HepG2 (cell line): ENCODE results near the gene UNKL. TPM values are rescaled to one million over a fixed set of nuclear protein-coding genes. Genes with fewer than 3 reads are reported as not detected.

ENCODE experiments used
- ATAC-seq: fragments of 200-7000 bp; cut with Tn5 transposase; 3 replicates; pipeline ENCODE4 v1.9.1; 2020; ENCODE audit warnings: mild to moderate bottlenecking, moderate library complexity
- BruUV-seq: library from RNA; stranded (reverse); fragments of 400-500 nt; replicated peaks from 2 replicates; lab custom pipeline; 2021; lab: Mats Ljungman, UMichigan
- CTCF ChIA-PET: fragments of 300-600 bp; formaldehyde crosslinking; extraction: SDS; loops from one replicate; lab custom pipeline; 2021; ENCODE audit warnings: low total read pairs, inconsistent platforms, low intra/inter-chr PET ratio; lab: Yijun Ruan, JAX
- POLR2A ChIA-PET: fragments of 350-600 bp; sonication (Branson Sonifier 250); formaldehyde crosslinking; loops from one replicate; lab custom pipeline; 2020; ENCODE audit warnings: antibody characterized with exemption, inconsistent platforms; lab: Yijun Ruan, JAX
- DNase-seq: peaks from one replicate; pipeline ENCODE4 v3.0.0-alpha.2; 2015; ENCODE audit warnings: low spot score
- FAIRE-seq: peaks from 3 replicates; lab custom pipeline; 2011; peaks lifted over from hg19 to GRCh38; lab: Jason Lieb, UNC
- H2AFZ ChIP-seq: one replicate; pipeline ENCODE4 v1.6.1; 2011; ENCODE audit warnings: low read length, inconsistent platforms
- H3K27ac ChIP-seq: fragments of 300-600 bp; 3 replicates; pipeline ENCODE4 v1.8.0; 2011; ENCODE audit warnings: mixed run types, mild to moderate bottlenecking, mixed read lengths, low read length, inconsistent platforms; ENCODE audit not compliant: insufficient read depth; ENCODE audit errors: extremely low read length
- H3K27me3 ChIP-seq, 2 experiments: fragments of 200-600 bp in 1 of 2; 2 replicates in 1 of 2; 3 replicates in 1 of 2; pipeline versions ENCODE4 v1.6.0 to v1.8.0; 2011; ENCODE audit warnings: low read length in 2 of 2, mild to moderate bottlenecking in 2 of 2, moderate library complexity in 2 of 2, inconsistent platforms in 1 of 2; ENCODE audit not compliant: insufficient read depth in 2 of 2, control insufficient read depth in 1 of 2
- H3K36me3 ChIP-seq, 2 experiments: fragments of 200-600 bp in 1 of 2; replicated peaks in 1 of 2; 2 replicates in 1 of 2; 3 replicates in 1 of 2; pipeline versions ENCODE4 v1.5.1 to v1.8.0; 2011; ENCODE audit warnings: low read length in 2 of 2, inconsistent platforms in 1 of 2; ENCODE audit not compliant: insufficient read depth in 2 of 2, control insufficient read depth in 1 of 2
- H3K4me1 ChIP-seq: 2 replicates; pipeline ENCODE4 v1.5.1; 2012; ENCODE audit warnings: low read length, inconsistent platforms; ENCODE audit not compliant: insufficient read depth
- H3K4me2 ChIP-seq: 2 replicates; pipeline ENCODE4 v1.6.0; 2011; ENCODE audit warnings: low read depth, low read length, inconsistent platforms
- H3K4me3 ChIP-seq, 3 experiments: fragments of 200-600 bp in 1 of 3; sonication (generic), shearing (Covaris generic) in 1 of 3; replicated peaks in 1 of 3; 2 replicates each; pipeline ENCODE4 v1.5.1; 2011 to 2016; ENCODE audit warnings: low read length in 3 of 3, inconsistent platforms in 2 of 3, low read depth in 2 of 3, mild to moderate bottlenecking in 2 of 3, control low read depth in 1 of 3, mixed read lengths in 1 of 3; ENCODE audit not compliant: insufficient read depth in 1 of 3
- H3K79me2 ChIP-seq: one replicate; pipeline ENCODE4 v1.6.1; 2011; ENCODE audit warnings: low read length, inconsistent platforms; ENCODE audit not compliant: insufficient read depth
- H3K9ac ChIP-seq: 2 replicates; pipeline ENCODE4 v1.6.0; 2011; ENCODE audit warnings: mild to moderate bottlenecking, low read depth, low read length, inconsistent platforms; ENCODE audit not compliant: insufficient read depth
- H3K9me3 ChIP-seq: 2 replicates; pipeline ENCODE4 v1.5.1; 2012; ENCODE audit warnings: mild to moderate bottlenecking, low read length
- H4K20me1 ChIP-seq: 2 replicates; pipeline ENCODE4 v1.6.0; 2011; ENCODE audit warnings: inconsistent platforms, mild to moderate bottlenecking, low read length, moderate library complexity; ENCODE audit not compliant: insufficient read depth
- FOXA1 ChIP-seq, 2 experiments: fragments of 450-650 bp in 1 of 2; sonication (generic) in 1 of 2; formaldehyde crosslinking in 1 of 2; IDR thresholded peaks; 2 replicates each; pipeline versions ENCODE4 v1.4.0 to v1.6.1; 2016 to 2020; ENCODE audit warnings: missing genetic modification reagents in 1 of 2
- MATR3 ChIP-seq: sonication (generic); formaldehyde crosslinking; IDR thresholded peaks from 2 replicates; pipeline ENCODE4 v1.4.0; 2020; ENCODE audit warnings: missing genetic modification reagents
- MYNN ChIP-seq: sonication (generic); formaldehyde crosslinking; IDR thresholded peaks from 2 replicates; pipeline ENCODE4 v1.4.0; 2020; ENCODE audit warnings: mild to moderate bottlenecking, low read depth, missing genetic modification reagents
- ZFP90 ChIP-seq: sonication (generic); formaldehyde crosslinking; IDR thresholded peaks from 2 replicates; pipeline ENCODE4 v1.8.0; 2022; ENCODE audit warnings: missing genetic modification reagents, mild to moderate bottlenecking, inconsistent platforms, borderline replicate concordance
- ZNF660 ChIP-seq: sonication (generic); formaldehyde crosslinking; IDR thresholded peaks from 2 replicates; pipeline ENCODE4 v1.5.1; 2020; ENCODE audit warnings: mild to moderate bottlenecking, low read depth, missing genetic modification reagents, borderline replicate concordance
- WGBS: methylation state at CpG from one replicate; pipeline ENCODE4 v1.1.6; 2017; ENCODE audit warnings: low lambda C conversion rate; 5-methylcytosine and 5-hydroxymethylcytosine counted together
- in situ Hi-C: cut with HindIII; loops from 2 replicates; pipeline ENCODE4 v1.10.0; 2017; ENCODE audit warnings: low pct_unique_long_range_greater_than_20kb; ENCODE audit not compliant: extremely low pct_ligation_motif_present
- intact Hi-C: fragments of 100-400 bp; cut with micrococcal nuclease; formaldehyde crosslinking; loops from one replicate; pipeline ENCODE4 v1.10.0; 2022; ENCODE audit not compliant: unreplicated experiment
- polyA plus RNA-seq, 8 experiments: library from polyadenylated mRNA; depleted of rRNA in 3 of 8; stranded (reverse) in 7 of 8; unstranded in 1 of 8; fragments of >200 nt; fragmentation: Illumina TruSeq in 4 of 8; extraction: Trizol in 4 of 8; gene quantifications; 2 replicates each; pipeline versions ENCODE4 v1.2.1 to v1.2.3, GENCODE V29; 2011 to 2016; ENCODE audit warnings: low read depth in 4 of 8, missing spikeins in 1 of 8, mixed read lengths in 1 of 8; ENCODE audit not compliant: insufficient read depth in 1 of 8
- total RNA-seq, 5 experiments: library from RNA; depleted of rRNA; stranded (reverse); fragments of >200 nt; fragmentation: Illumina TruSeq; extraction: Trizol; gene quantifications; 2 replicates each; pipeline ENCODE4 v1.2.3, GENCODE V29; 2016; ENCODE audit warnings: low read depth in 1 of 5
- TF ChIP-seq, protein P1 (sequence below): sonication (generic); formaldehyde crosslinking; IDR thresholded peaks from 2 replicates; pipeline ENCODE4 v1.4.0; 2020; ENCODE audit warnings: missing genetic modification reagents
- TF ChIP-seq, protein P2 (sequence below): fragments of 450-650 bp; IDR thresholded peaks from 2 replicates; pipeline ENCODE4 v1.6.1; 2017; ENCODE audit warnings: mild to moderate bottlenecking
- TF ChIP-seq, protein P3 (sequence below): sonication (generic); formaldehyde crosslinking; IDR thresholded peaks from 2 replicates; pipeline ENCODE4 v1.4.0; 2020; ENCODE audit warnings: missing genetic modification reagents
- TF ChIP-seq, protein P4 (sequence below): sonication (generic); formaldehyde crosslinking; IDR thresholded peaks from 2 replicates; pipeline ENCODE4 v1.4.0; 2020; ENCODE audit warnings: missing genetic modification reagents
- TF ChIP-seq, protein P5 (sequence below): sonication (generic); formaldehyde crosslinking; IDR thresholded peaks from 2 replicates; pipeline ENCODE4 v1.5.0; 2020; ENCODE audit warnings: missing genetic modification reagents

Gene UNKL
- total and polyA plus RNA-seq, 2 of the 13 experiments (the other 11 are each of a cell fraction or from before 2014, with no cell fraction given): 10.4 to 17.6 TPM

DNA sequence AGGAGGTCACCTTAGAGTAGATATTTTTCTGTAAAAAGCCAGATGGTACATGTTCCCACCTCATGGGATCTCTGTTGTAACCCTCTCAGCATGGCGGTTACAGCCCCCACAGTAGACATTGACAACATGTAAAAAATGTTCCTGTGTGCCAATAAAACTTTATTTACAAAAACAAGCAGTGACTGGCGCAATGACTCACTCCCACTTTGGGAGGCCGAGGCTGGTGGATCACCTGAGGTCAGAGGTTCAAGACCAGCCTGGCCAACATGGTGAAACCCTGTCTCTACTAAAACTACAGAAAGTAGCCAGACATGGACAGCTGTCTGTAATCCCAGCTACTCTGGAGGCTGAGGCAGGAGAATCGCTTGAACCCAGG, 25.2 kb upstream of the UNKL start (continued):
- TF ChIP-seq, protein P1, sequence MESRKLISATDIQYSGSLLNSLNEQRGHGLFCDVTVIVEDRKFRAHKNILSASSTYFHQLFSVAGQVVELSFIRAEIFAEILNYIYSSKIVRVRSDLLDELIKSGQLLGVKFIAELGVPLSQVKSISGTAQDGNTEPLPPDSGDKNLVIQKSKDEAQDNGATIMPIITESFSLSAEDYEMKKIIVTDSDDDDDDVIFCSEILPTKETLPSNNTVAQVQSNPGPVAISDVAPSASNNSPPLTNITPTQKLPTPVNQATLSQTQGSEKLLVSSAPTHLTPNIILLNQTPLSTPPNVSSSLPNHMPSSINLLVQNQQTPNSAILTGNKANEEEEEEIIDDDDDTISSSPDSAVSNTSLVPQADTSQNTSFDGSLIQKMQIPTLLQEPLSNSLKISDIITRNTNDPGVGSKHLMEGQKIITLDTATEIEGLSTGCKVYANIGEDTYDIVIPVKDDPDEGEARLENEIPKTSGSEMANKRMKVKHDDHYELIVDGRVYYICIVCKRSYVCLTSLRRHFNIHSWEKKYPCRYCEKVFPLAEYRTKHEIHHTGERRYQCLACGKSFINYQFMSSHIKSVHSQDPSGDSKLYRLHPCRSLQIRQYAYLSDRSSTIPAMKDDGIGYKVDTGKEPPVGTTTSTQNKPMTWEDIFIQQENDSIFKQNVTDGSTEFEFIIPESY (CRISPR knock-in tag): peak; percentile 72; the same call in 1 of the 2 replicates

DNA sequence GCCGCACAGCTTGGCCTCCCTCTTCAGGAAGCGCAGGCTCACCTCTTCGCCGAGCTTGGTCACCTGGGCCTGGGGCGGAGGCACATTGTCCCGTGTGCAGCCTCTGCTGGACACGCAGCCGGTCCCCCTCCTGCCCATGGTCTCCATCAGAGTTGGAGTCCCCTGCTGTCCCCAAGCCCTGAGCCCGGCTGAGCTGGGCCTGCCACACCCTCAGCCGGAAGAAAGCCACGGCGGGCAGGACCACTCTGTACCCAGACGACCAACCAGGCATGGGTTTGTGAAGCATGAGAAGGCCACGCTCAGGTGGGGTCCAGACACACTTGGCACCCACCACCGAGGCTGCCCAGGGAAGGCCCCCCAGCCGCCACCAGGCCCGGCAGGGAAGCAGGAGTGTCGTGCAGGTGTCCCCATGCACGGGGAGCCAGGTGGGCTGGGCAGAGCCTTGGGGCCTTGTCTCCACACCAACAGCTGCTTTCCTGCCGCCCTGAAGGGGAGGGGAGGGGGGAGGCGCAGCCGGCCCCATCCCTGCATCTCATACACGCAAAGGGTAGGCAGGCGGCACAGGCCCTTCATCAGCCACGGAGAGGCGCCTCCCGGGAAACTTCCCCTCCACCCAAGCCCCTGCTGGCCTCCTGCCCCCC, 24.7 kb upstream of the UNKL start:
- Histone ChIP-seq H3K79me2 (no peaks in the 10 kb centered on the region), H3K27ac (no peak overlapping the region), H3K4me2 (peak overlapping the region; percentile 75), H2AFZ (no peak overlapping the region), H3K4me1 (peaks cover 59% of the 10 kb centered on the region), H3K9me3 (no peaks in the 10 kb centered on the region), H3K27me3 (peaks cover 6 to 23% of the 10 kb centered on the region in 2 experiments; a peak in 4 of 5 replicates), H4K20me1 (no peaks in the 10 kb centered on the region), H3K9ac (peak overlapping the region; percentile 22; the same call in 1 of the 2 replicates), H3K36me3 (no peaks in the 10 kb centered on the region), H3K4me3 (peak overlapping the region in 2 of 3 experiments; percentile 49 to 65; a peak in 4 of 6 replicates)
- BruUV-seq: no TSS peak
- in situ Hi-C loops (no loop called here), intact Hi-C loops (no loop called here)
- CTCF ChIA-PET: no interaction called here
- DNase-seq (no peak), FAIRE-seq (no peak), ATAC-seq (peak; percentile 1; the same call in 1 of the 3 replicates)
- 34% methylated on average over 10 of the region's 27 CpGs for WGBS
- POLR2A ChIA-PET: interaction anchor here (1.5 to 2.6 kb wide), 3 partner anchors 18 to 31 kb away, joined by 3 to 19 read pairs (median 4); partner anchors contain the start of gene UQCC4
- TF ChIP-seq MYNN (no peak), ZNF660 (CRISPR knock-in tag) (no peak), FOXA1 (IDR thresholded peaks at IDR 0.05) (no peak), FOXA1 (CRISPR knock-in tag; IDR thresholded peaks at IDR 0.05) (no peak), ZFP90 (CRISPR knock-in tag) (no peak), MATR3 (CRISPR knock-in tag) (no peak)
- TF ChIP-seq, protein P2, sequence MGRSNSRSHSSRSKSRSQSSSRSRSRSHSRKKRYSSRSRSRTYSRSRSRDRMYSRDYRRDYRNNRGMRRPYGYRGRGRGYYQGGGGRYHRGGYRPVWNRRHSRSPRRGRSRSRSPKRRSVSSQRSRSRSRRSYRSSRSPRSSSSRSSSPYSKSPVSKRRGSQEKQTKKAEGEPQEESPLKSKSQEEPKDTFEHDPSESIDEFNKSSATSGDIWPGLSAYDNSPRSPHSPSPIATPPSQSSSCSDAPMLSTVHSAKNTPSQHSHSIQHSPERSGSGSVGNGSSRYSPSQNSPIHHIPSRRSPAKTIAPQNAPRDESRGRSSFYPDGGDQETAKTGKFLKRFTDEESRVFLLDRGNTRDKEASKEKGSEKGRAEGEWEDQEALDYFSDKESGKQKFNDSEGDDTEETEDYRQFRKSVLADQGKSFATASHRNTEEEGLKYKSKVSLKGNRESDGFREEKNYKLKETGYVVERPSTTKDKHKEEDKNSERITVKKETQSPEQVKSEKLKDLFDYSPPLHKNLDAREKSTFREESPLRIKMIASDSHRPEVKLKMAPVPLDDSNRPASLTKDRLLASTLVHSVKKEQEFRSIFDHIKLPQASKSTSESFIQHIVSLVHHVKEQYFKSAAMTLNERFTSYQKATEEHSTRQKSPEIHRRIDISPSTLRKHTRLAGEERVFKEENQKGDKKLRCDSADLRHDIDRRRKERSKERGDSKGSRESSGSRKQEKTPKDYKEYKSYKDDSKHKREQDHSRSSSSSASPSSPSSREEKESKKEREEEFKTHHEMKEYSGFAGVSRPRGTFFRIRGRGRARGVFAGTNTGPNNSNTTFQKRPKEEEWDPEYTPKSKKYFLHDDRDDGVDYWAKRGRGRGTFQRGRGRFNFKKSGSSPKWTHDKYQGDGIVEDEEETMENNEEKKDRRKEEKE: no peak
- TF ChIP-seq, protein P3, sequence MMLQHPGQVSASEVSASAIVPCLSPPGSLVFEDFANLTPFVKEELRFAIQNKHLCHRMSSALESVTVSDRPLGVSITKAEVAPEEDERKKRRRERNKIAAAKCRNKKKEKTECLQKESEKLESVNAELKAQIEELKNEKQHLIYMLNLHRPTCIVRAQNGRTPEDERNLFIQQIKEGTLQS (CRISPR knock-in tag): no peak
- TF ChIP-seq, protein P4, sequence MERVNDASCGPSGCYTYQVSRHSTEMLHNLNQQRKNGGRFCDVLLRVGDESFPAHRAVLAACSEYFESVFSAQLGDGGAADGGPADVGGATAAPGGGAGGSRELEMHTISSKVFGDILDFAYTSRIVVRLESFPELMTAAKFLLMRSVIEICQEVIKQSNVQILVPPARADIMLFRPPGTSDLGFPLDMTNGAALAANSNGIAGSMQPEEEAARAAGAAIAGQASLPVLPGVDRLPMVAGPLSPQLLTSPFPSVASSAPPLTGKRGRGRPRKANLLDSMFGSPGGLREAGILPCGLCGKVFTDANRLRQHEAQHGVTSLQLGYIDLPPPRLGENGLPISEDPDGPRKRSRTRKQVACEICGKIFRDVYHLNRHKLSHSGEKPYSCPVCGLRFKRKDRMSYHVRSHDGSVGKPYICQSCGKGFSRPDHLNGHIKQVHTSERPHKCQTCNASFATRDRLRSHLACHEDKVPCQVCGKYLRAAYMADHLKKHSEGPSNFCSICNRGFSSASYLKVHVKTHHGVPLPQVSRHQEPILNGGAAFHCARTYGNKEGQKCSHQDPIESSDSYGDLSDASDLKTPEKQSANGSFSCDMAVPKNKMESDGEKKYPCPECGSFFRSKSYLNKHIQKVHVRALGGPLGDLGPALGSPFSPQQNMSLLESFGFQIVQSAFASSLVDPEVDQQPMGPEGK (CRISPR knock-in tag): peak; percentile 3; the same call in 1 of the 2 replicates
- TF ChIP-seq, protein P5, sequence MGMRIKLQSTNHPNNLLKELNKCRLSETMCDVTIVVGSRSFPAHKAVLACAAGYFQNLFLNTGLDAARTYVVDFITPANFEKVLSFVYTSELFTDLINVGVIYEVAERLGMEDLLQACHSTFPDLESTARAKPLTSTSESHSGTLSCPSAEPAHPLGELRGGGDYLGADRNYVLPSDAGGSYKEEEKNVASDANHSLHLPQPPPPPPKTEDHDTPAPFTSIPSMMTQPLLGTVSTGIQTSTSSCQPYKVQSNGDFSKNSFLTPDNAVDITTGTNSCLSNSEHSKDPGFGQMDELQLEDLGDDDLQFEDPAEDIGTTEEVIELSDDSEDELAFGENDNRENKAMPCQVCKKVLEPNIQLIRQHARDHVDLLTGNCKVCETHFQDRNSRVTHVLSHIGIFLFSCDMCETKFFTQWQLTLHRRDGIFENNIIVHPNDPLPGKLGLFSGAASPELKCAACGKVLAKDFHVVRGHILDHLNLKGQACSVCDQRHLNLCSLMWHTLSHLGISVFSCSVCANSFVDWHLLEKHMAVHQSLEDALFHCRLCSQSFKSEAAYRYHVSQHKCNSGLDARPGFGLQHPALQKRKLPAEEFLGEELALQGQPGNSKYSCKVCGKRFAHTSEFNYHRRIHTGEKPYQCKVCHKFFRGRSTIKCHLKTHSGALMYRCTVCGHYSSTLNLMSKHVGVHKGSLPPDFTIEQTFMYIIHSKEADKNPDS: no peak
